H1 (cell line): ENCODE results near the gene NAXD. TPM values are rescaled to one million over a fixed set of nuclear protein-coding genes. Genes with fewer than 3 reads are reported as not detected.

Experiments
- CTCF ChIA-PET: fragments of 300-600 bp; sonication (Branson Sonifier 250); formaldehyde crosslinking; loops from one replicate; lab custom pipeline; 2021; ENCODE audit not compliant: partially characterized antibody; lab: Charles Lee
- POLR2A ChIA-PET: fragments of 300-600 bp; sonication (Branson Sonifier 250); formaldehyde crosslinking; loops from one replicate; lab custom pipeline; 2021; ENCODE audit warnings: inconsistent platforms; ENCODE audit not compliant: partially characterized antibody; lab: Charles Lee
- DNase-seq, 2 experiments: peaks; one replicate each; pipeline versions ENCODE4 v3.0.0 to v3.0.0-alpha.2; 2010 to 2022; ENCODE audit warnings: low spot score in 2 of 2, low read depth in 1 of 2, mixed read lengths in 1 of 2
- FAIRE-seq: peaks from 2 replicates; lab custom pipeline; 2011; peaks lifted over from hg19 to GRCh38; lab: Jason Lieb, UNC
- H2AFZ ChIP-seq: 2 replicates; pipeline ENCODE4 v1.8.1; 2012; ENCODE audit warnings: low read length, inconsistent platforms
- H2AK5ac ChIP-seq: 2 replicates; pipeline ENCODE4 v1.6.1; 2013; ENCODE audit warnings: low read depth, low read length
- H2BK120ac ChIP-seq: replicated peaks from 2 replicates; pipeline ENCODE3; 2013; ENCODE audit warnings: low read depth, low read length, inconsistent platforms
- H2BK12ac ChIP-seq: 2 replicates; pipeline ENCODE4 v1.6.1; 2013; ENCODE audit warnings: low read depth, low read length
- H2BK15ac ChIP-seq: 2 replicates; pipeline ENCODE4 v1.6.1; 2013; ENCODE audit warnings: low read length
- H2BK20ac ChIP-seq: 2 replicates; pipeline ENCODE4 v1.6.1; 2013; ENCODE audit warnings: low read length
- H2BK5ac ChIP-seq: 2 replicates; pipeline ENCODE4 v1.6.1; 2013; ENCODE audit warnings: low read depth, low read length
- H3K14ac ChIP-seq: 2 replicates; pipeline ENCODE4 v1.6.1; 2013; ENCODE audit warnings: inconsistent platforms; ENCODE audit not compliant: insufficient read length
- H3K18ac ChIP-seq: 2 replicates; pipeline ENCODE4 v1.6.1; 2013; ENCODE audit warnings: low read length; ENCODE audit errors: extremely low read depth
- H3K23ac ChIP-seq: 2 replicates; pipeline ENCODE4 v1.6.1; 2013; ENCODE audit warnings: inconsistent platforms; ENCODE audit not compliant: insufficient read length
- H3K23me2 ChIP-seq: 2 replicates; pipeline ENCODE4 v1.6.1; 2013; ENCODE audit warnings: low read depth, low read length
- H3K27ac ChIP-seq: 2 replicates; pipeline ENCODE4 v1.6.1; 2011; ENCODE audit warnings: low read depth, low read length, inconsistent platforms
- H3K27me3 ChIP-seq, 4 experiments: replicated peaks in 1 of 4; 1 replicate in 1 of 4; 2 replicates in 3 of 4; pipeline versions ENCODE4 v1.6.1 to v1.8.1; 2011 to 2013; ENCODE audit warnings: low read length in 3 of 4, mild to moderate bottlenecking in 3 of 4, inconsistent platforms in 2 of 4, mixed read lengths in 2 of 4, moderate library complexity in 1 of 4; ENCODE audit not compliant: control insufficient read depth in 3 of 4, insufficient read depth in 3 of 4; ENCODE audit errors: extremely low read depth in 1 of 4
- H3K36me3 ChIP-seq, 4 experiments: 2 replicates each; pipeline versions ENCODE4 v1.6.1 to v1.8.1; 2011 to 2013; ENCODE audit warnings: mild to moderate bottlenecking in 4 of 4, low read length in 3 of 4, moderate library complexity in 2 of 4, control low read depth in 1 of 4, inconsistent platforms in 1 of 4; ENCODE audit not compliant: insufficient read depth in 4 of 4, control insufficient read depth in 2 of 4
- H3K4ac ChIP-seq: replicated peaks from 2 replicates; pipeline ENCODE3; 2013; ENCODE audit warnings: low read length, low read depth, mixed read lengths, inconsistent platforms; ENCODE audit not compliant: insufficient read length
- H3K4me1 ChIP-seq, 4 experiments: replicated peaks in 1 of 4; 1 replicate in 1 of 4; 2 replicates in 3 of 4; pipeline versions ENCODE4 v1.6.1 to v1.8.1; 2011 to 2013; ENCODE audit warnings: low read length in 3 of 4, inconsistent platforms in 2 of 4, mixed read lengths in 1 of 4; ENCODE audit not compliant: insufficient read depth in 4 of 4, control insufficient read depth in 3 of 4
- H3K4me2 ChIP-seq, 2 experiments: 2 replicates each; pipeline versions ENCODE4 v1.6.1 to v1.8.1; 2011 to 2013; ENCODE audit warnings: low read depth in 2 of 2, low read length in 2 of 2, control low read depth in 1 of 2, inconsistent platforms in 1 of 2, mild to moderate bottlenecking in 1 of 2; ENCODE audit not compliant: insufficient read depth in 1 of 2
- H3K4me3 ChIP-seq, 4 experiments: fragments of 200-600, 300-600 bp in 1 of 4; sonication (generic), shearing (Covaris generic), sonication (Bioruptor Twin) in 1 of 4; 2 replicates each; pipeline versions ENCODE4 v1.5.1 to v1.8.1; 2011 to 2016; ENCODE audit warnings: low read length in 4 of 4, low read depth in 3 of 4, control low read depth in 2 of 4, inconsistent platforms in 2 of 4, mild to moderate bottlenecking in 2 of 4, mixed read lengths in 1 of 4, moderate library complexity in 1 of 4; ENCODE audit not compliant: insufficient read depth in 2 of 4; ENCODE audit errors: extremely low read depth in 1 of 4
- H3K56ac ChIP-seq: replicated peaks from 2 replicates; pipeline ENCODE3; 2013; ENCODE audit warnings: low read depth, mild to moderate bottlenecking, mixed read lengths, low read length, inconsistent platforms; ENCODE audit not compliant: insufficient read length
- H3K79me1 ChIP-seq: 2 replicates; pipeline ENCODE4 v1.6.1; 2013; ENCODE audit warnings: low read depth, low read length, control low read depth
- H3K79me2 ChIP-seq, 2 experiments: 2 replicates each; pipeline versions ENCODE4 v1.6.1 to v1.8.1; 2012 to 2013; ENCODE audit warnings: low read length in 2 of 2, mild to moderate bottlenecking in 2 of 2, inconsistent platforms in 1 of 2; ENCODE audit not compliant: insufficient read depth in 2 of 2, control insufficient read depth in 1 of 2
- H3K9ac ChIP-seq, 4 experiments: replicated peaks in 1 of 4; 1 replicate in 1 of 4; 2 replicates in 3 of 4; pipeline versions ENCODE4 v1.6.1 to v1.8.1; 2011 to 2013; ENCODE audit warnings: low read depth in 3 of 4, low read length in 3 of 4, control low read depth in 2 of 4, mild to moderate bottlenecking in 2 of 4, moderate library complexity in 2 of 4, inconsistent platforms in 1 of 4; ENCODE audit errors: extremely low read depth in 1 of 4
- H3K9me3 ChIP-seq, 2 experiments: 2 replicates each; pipeline versions ENCODE4 v1.6.1 to v1.8.1; 2012 to 2013; ENCODE audit warnings: mild to moderate bottlenecking in 2 of 2, moderate library complexity in 2 of 2, control low read depth in 1 of 2, inconsistent platforms in 1 of 2, low read depth in 1 of 2, low read length in 1 of 2, mixed read lengths in 1 of 2; ENCODE audit not compliant: insufficient read depth in 2 of 2
- H4K20me1 ChIP-seq, 2 experiments: replicated peaks in 1 of 2; 2 replicates each; pipeline versions ENCODE3 to v1.8.1; 2011 to 2013; ENCODE audit warnings: inconsistent platforms in 2 of 2, low read length in 2 of 2, mild to moderate bottlenecking in 1 of 2; ENCODE audit not compliant: insufficient read depth in 2 of 2, control insufficient read depth in 1 of 2
- H4K5ac ChIP-seq: 2 replicates; pipeline ENCODE4 v1.6.1; 2013; ENCODE audit warnings: low read length, low read depth, mixed read lengths, inconsistent platforms; ENCODE audit not compliant: insufficient read length
- H4K8ac ChIP-seq: 2 replicates; pipeline ENCODE4 v1.8.0; 2013; ENCODE audit warnings: mild to moderate bottlenecking, moderate library complexity, low read length, inconsistent platforms; ENCODE audit not compliant: insufficient read depth; ENCODE audit errors: extremely low read depth
- H4K91ac ChIP-seq: replicated peaks from 2 replicates; pipeline ENCODE3; 2013; ENCODE audit warnings: low read length, mixed read lengths, inconsistent platforms; ENCODE audit not compliant: insufficient read length
- BCL11A ChIP-seq, 2 experiments: IDR thresholded peaks; one replicate each; pipeline ENCODE4 v1.6.1; 2011; ENCODE audit warnings: low read depth in 2 of 2, low read length in 2 of 2, mild to moderate bottlenecking in 2 of 2
- CTBP2 ChIP-seq: IDR thresholded peaks from 2 replicates; pipeline ENCODE4 v1.7.0; 2011; ENCODE audit warnings: borderline replicate concordance, mild to moderate bottlenecking, moderate library complexity, mixed read lengths, low read length; ENCODE audit not compliant: insufficient read depth, insufficient read length
- EGR1 ChIP-seq: IDR thresholded peaks from 2 replicates; pipeline ENCODE4 v1.6.1; 2011; ENCODE audit warnings: low read depth, low read length, borderline replicate concordance
- EZH2 ChIP-seq: fragments of 200-600 bp; sonication (generic); IDR thresholded peaks from 2 replicates; pipeline ENCODE4 v1.7.1; 2012; ENCODE audit warnings: low read depth, mild to moderate bottlenecking, moderate library complexity, low read length, inconsistent platforms; ENCODE audit not compliant: severe bottlenecking
- JUN ChIP-seq: IDR thresholded peaks from 2 replicates; pipeline ENCODE4 v1.6.1; 2011; ENCODE audit warnings: low read depth, mild to moderate bottlenecking, improper control_type of control experiment, low read length
- KDM5A ChIP-seq: fragments of 200-600 bp; IDR thresholded peaks from 2 replicates; pipeline ENCODE4 v1.7.1; 2012; ENCODE audit warnings: mild to moderate bottlenecking, low read length, inconsistent platforms, mixed read lengths
- POLR2A ChIP-seq, 2 experiments: IDR thresholded peaks; 1 replicate in 1 of 2; 2 replicates in 1 of 2; pipeline ENCODE4 v1.6.1; 2011; ENCODE audit warnings: low read depth in 2 of 2, low read length in 2 of 2, mild to moderate bottlenecking in 2 of 2; ENCODE audit errors: control extremely low read depth in 1 of 2
- SP1 ChIP-seq: IDR thresholded peaks from 2 replicates; pipeline ENCODE4 v1.6.1; 2011; ENCODE audit warnings: low read depth, low read length
- TBP ChIP-seq: IDR thresholded peaks from 2 replicates; pipeline ENCODE4 v1.6.1; 2011; ENCODE audit warnings: low read depth, low read length, improper control_type of control experiment
- TEAD4 ChIP-seq: IDR thresholded peaks from 2 replicates; pipeline ENCODE4 v1.6.1; 2012; ENCODE audit warnings: low read depth, low read length, inconsistent platforms, mixed read lengths
- WGBS, 2 experiments: shearing (Covaris generic) in 1 of 2; methylation state at CpG; one replicate each; pipeline versions ENCODE4 v1.1.6 to v1.1.7; 2013 to 2015; ENCODE audit warnings: low lambda C conversion rate in 2 of 2, mixed read lengths in 2 of 2, inconsistent platforms in 1 of 2, low coverage in 1 of 2, missing lambda C conversion rate in 1 of 2; ENCODE audit not compliant: insufficient replicate concordance in 2 of 2, insufficient coverage in 1 of 2, insufficient read length in 1 of 2; ENCODE audit errors: extremely low coverage in 1 of 2, missing lambda C conversion rate in 1 of 2; 5-methylcytosine and 5-hydroxymethylcytosine counted together
- polyA plus RNA-seq, 7 experiments: library from polyadenylated mRNA; depleted of rRNA in 3 of 7; stranded (reverse) in 5 of 7; unstranded in 2 of 7; fragments of >200 nt in 5 of 7; fragments of 200-250 nt in 2 of 7; gene quantifications; 1 replicate in 5 of 7; 2 replicates in 1 of 7; 4 replicates in 1 of 7; pipeline versions ENCODE4 v1.2.1 to v1.2.3, GENCODE V29; 2011 to 2013; ENCODE audit warnings: missing spikeins in 2 of 7, mixed read lengths in 2 of 7
- total RNA-seq: library from RNA; stranded (reverse); fragmentation: NEBNext Ultra II Directional; extraction: Animal tissue kit (Norgen Biotek cat#: 25700); gene quantifications from 2 replicates; pipeline ENCODE4 v1.2.1, GENCODE V29; 2021
- TF ChIP-seq, protein P1 (sequence below): IDR thresholded peaks from 2 replicates; pipeline ENCODE4 v1.6.1; 2012; ENCODE audit warnings: inconsistent platforms
- TF ChIP-seq, protein P2 (sequence below): IDR thresholded peaks from 2 replicates; pipeline ENCODE4 v1.6.1; 2011; ENCODE audit warnings: low read length, improper control_type of control experiment

NAXD gene
- total and polyA plus RNA-seq, 2 of the 8 experiments (the other 6 are each of a cell fraction or from before 2014, with no cell fraction given) = 25.4 to 35.5 TPM

DNA sequence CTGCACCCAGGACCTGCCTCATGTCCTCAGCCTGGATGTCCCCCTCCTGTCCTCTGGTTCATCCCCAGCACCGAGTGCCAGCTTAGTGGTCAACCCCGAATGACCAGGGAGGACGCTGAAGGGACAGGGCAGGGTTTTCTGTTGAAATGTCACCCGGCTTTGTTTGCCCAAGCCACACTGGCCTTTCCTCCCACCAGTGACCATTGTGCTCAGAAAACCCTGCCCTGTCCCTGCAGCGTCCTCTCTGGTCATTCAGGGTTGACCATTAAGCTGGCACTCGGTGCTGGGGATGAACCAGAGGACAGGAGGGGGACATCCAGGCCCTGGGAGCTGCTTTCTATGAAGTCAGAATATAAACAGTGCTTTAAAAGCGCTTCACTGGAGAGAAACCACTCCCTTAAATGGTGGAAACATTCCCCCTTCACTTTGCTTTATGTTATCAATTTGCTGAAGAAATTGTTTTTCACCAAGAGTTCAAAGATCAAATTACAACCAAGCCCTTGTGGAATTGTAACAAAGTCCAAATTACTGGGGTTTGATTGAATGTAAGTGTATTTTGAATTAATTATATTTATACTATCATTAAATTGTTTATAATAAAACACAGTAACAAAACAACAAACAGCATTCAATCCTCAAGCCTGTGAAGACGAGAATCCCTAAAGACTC is 69.2 kb downstream of the NAXD start:
- peaks cover 8 to 27% (median 17%) of the 10 kb centered on the region in 4 experiments; a peak in 5 of 8 replicates for H3K36me3 ChIP-seq
- no peaks in the 10 kb centered on the region for H3K79me1 ChIP-seq
- no peaks in the 10 kb centered on the region for H3K4me1 ChIP-seq
- WGBS, 2 experiments = 87% methylated on average over 8 of the region's 8 CpGs; no CpG with 5 or more reads in 1 of the 2 experiments
- H2BK20ac ChIP-seq = no peak overlapping the region
- no peak overlapping the region for H3K4me3 ChIP-seq
- H3K14ac ChIP-seq = no peak overlapping the region
- no peak overlapping the region for H3K56ac ChIP-seq
- no peak overlapping the region for H4K5ac ChIP-seq
- no peak overlapping the region for H3K27ac ChIP-seq
- H3K9me3 ChIP-seq = no peaks in the 10 kb centered on the region
- H2BK5ac ChIP-seq = no peak overlapping the region
- H3K23ac ChIP-seq = no peak overlapping the region
- FAIRE-seq (no peak), DNase-seq (no peak)
- ChIA-PET POLR2A (interaction anchor here (0.6 to 2.1 kb wide), 3 partner anchors 27 to 30 kb away, joined by 3 to 10 read pairs (median 5); no protein-coding TSS in a partner anchor), CTCF (interaction anchor here (0.8 to 4.1 kb wide), 20 partner anchors 9 to 226 kb away, joined by 3 to 27 read pairs (median 4); no protein-coding TSS in a partner anchor)
- no peaks in the 10 kb centered on the region for H3K27me3 ChIP-seq
- H3K4me2 ChIP-seq = no peak overlapping the region
- no peak overlapping the region for H3K9ac ChIP-seq
- no peak for TF ChIP-seq CTBP2
- TF ChIP-seq, protein P1, sequence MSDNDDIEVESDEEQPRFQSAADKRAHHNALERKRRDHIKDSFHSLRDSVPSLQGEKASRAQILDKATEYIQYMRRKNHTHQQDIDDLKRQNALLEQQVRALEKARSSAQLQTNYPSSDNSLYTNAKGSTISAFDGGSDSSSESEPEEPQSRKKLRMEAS = no peak
- TF ChIP-seq EZH2 = no peak
- no peak for TF ChIP-seq BCL11A (IDR thresholded peaks at IDR 0.05; ENCODE audit: low read depth in 2 of 2, low read length in 2 of 2)
- TF ChIP-seq JUN = no peak
- TF ChIP-seq, protein P2, sequence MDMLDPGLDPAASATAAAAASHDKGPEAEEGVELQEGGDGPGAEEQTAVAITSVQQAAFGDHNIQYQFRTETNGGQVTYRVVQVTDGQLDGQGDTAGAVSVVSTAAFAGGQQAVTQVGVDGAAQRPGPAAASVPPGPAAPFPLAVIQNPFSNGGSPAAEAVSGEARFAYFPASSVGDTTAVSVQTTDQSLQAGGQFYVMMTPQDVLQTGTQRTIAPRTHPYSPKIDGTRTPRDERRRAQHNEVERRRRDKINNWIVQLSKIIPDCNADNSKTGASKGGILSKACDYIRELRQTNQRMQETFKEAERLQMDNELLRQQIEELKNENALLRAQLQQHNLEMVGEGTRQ = no peak
- TF ChIP-seq TEAD4 = no peak
- TF ChIP-seq POLR2A (IDR thresholded peaks at IDR 0.05; ENCODE audit: control extremely low read depth in 1 of 2, low read depth in 2 of 2, low read length in 2 of 2) = no peak
- TF ChIP-seq KDM5A = no peak
- TF ChIP-seq TBP = no peak
- TF ChIP-seq SP1 = no peak
- TF ChIP-seq EGR1 = no peak
- no peak overlapping the region for H2BK120ac ChIP-seq
- peaks cover 3% of the 10 kb centered on the region in 2 experiments for H4K20me1 ChIP-seq
- H2AFZ ChIP-seq = no peak overlapping the region
- no peak overlapping the region for H4K8ac ChIP-seq
- no peak overlapping the region for H3K18ac ChIP-seq
- no peak overlapping the region for H2AK5ac ChIP-seq
- H3K23me2 ChIP-seq = no peaks in the 10 kb centered on the region
- H2BK12ac ChIP-seq = no peak overlapping the region
- no peaks in the 10 kb centered on the region for H3K79me2 ChIP-seq
- H4K91ac ChIP-seq = no peak overlapping the region
- no peak overlapping the region for H2BK15ac ChIP-seq
- H3K4ac ChIP-seq = no peak overlapping the region
